AG04450 (cell line): ENCODE data around the gene DEDD2. TPM values are rescaled to one million over a fixed set of nuclear protein-coding genes. Genes with fewer than 3 reads are reported as not detected.

ENCODE experiments used
- CTCF ChIA-PET: fragments of 300-600, 350-600 bp; formaldehyde crosslinking; extraction: SDS; loops from one replicate; lab custom pipeline; 2022; ENCODE audit warnings: antibody characterized with exemption, inconsistent platforms; lab: Charles Lee
- POLR2A ChIA-PET: fragments of 350-600 bp; formaldehyde crosslinking; extraction: SDS; loops from one replicate; lab custom pipeline; 2021; ENCODE audit warnings: antibody characterized with exemption, inconsistent platforms; lab: Yijun Ruan, JAX
- DNase-seq: peaks from one replicate; pipeline ENCODE4 v3.0.0-alpha.2; 2011; ENCODE audit warnings: low read depth, low spot score
- H3K27ac ChIP-seq: one replicate; pipeline ENCODE4 v1.5.1; 2012; ENCODE audit warnings: low read depth, low read length, control low read depth
- H3K27me3 ChIP-seq: one replicate; pipeline ENCODE4 v1.6.0; 2012; ENCODE audit warnings: low read length; ENCODE audit not compliant: control insufficient read depth, insufficient read depth
- H3K4me3 ChIP-seq: 2 replicates; pipeline ENCODE4 v1.5.1; 2011; ENCODE audit warnings: mild to moderate bottlenecking, low read depth, low read length, control low read depth
- H3K9me3 ChIP-seq: 2 replicates; pipeline ENCODE4 v1.5.1; 2012; ENCODE audit warnings: low read length; ENCODE audit not compliant: control insufficient read depth, insufficient read depth
- polyA plus RNA-seq: library from polyadenylated mRNA; depleted of rRNA; stranded (reverse); fragments of >200 nt; gene quantifications from 2 replicates; pipeline ENCODE4 v1.2.3, GENCODE V29; 2011
- TF ChIP-seq, protein P1 (sequence below): IDR thresholded peaks from 2 replicates; pipeline ENCODE4 v1.5.1; 2011; ENCODE audit warnings: low read depth, low read length, control low read depth, inconsistent platforms

Gene DEDD2
- polyA plus RNA-seq, 1 experiment, result 11.8 TPM

GRCh38 chr19:42239544-42240220, 22.2 kb upstream of the DEDD2 start:
- Histone ChIP-seq H3K9me3 (no peaks in the 10 kb centered on the region), H3K27me3 (no peaks in the 10 kb centered on the region), H3K4me3 (no peak overlapping the region), H3K27ac (no peak overlapping the region)
- CTCF ChIA-PET, result interaction anchor here (1.0 to 1.1 kb wide), 2 partner anchors 131 to 132 kb away, joined by 3 read pairs; no protein-coding TSS in a partner anchor
- POLR2A ChIA-PET, result interaction anchor here (0.5 kb wide), 2 partner anchors 29 to 130 kb away, joined by 4 read pairs; no protein-coding TSS in a partner anchor
- TF ChIP-seq, protein P1, sequence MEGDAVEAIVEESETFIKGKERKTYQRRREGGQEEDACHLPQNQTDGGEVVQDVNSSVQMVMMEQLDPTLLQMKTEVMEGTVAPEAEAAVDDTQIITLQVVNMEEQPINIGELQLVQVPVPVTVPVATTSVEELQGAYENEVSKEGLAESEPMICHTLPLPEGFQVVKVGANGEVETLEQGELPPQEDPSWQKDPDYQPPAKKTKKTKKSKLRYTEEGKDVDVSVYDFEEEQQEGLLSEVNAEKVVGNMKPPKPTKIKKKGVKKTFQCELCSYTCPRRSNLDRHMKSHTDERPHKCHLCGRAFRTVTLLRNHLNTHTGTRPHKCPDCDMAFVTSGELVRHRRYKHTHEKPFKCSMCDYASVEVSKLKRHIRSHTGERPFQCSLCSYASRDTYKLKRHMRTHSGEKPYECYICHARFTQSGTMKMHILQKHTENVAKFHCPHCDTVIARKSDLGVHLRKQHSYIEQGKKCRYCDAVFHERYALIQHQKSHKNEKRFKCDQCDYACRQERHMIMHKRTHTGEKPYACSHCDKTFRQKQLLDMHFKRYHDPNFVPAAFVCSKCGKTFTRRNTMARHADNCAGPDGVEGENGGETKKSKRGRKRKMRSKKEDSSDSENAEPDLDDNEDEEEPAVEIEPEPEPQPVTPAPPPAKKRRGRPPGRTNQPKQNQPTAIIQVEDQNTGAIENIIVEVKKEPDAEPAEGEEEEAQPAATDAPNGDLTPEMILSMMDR, result no peak
- DNase-seq, result no peak

GRCh38 chr19:42235181-42235580, 17.7 kb upstream of the DEDD2 start:
- ChIA-PET CTCF (no interaction called here), POLR2A (interaction anchor here (0.6 to 0.7 kb wide), 2 partner anchors 10 to 70 kb away, joined by 3 to 4 read pairs; no protein-coding TSS in a partner anchor)
- TF ChIP-seq, protein P1, result no peak
- no peak for DNase-seq
- H3K9me3 ChIP-seq, result no peaks in the 10 kb centered on the region
- H3K4me3 ChIP-seq, result no peak overlapping the region
- no peaks in the 10 kb centered on the region for H3K27me3 ChIP-seq
- no peak overlapping the region for H3K27ac ChIP-seq

DNA sequence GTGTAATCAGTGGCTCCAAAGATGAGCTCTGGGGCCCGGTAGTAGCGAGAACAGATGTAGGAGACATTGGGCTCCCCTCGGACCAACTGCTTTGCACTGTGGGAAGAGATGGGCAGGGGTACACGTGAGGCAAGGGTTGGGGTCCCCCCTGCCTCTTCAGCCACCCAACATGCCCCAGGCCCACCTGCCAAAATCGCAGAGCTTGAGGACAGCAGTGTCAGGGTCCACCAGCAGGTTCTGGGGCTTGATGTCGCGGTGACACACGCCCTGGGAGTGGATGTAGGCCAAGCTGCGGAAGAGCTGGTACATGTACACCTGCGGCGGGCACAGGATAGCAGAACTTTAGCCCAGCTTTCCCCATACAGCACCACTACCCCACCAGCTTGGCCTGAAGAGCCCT, 16.9 kb upstream of the DEDD2 start:
- no peak for DNase-seq
- ChIA-PET CTCF (interaction anchor here (1.2 to 1.4 kb wide), 2 partner anchors 102 to 126 kb away, joined by 4 read pairs; no protein-coding TSS in a partner anchor), POLR2A (interaction anchor here (0.7 kb wide), 2 partner anchors 11 to 15 kb away, joined by 3 read pairs; partner anchors contain the start of gene ZNF526)
- TF ChIP-seq, protein P1, result no peak
- Histone ChIP-seq H3K27ac (no peak overlapping the region), H3K27me3 (no peaks in the 10 kb centered on the region), H3K4me3 (no peak overlapping the region), H3K9me3 (no peaks in the 10 kb centered on the region)

GRCh38 chr19:42233678-42234292, 16.3 kb upstream of the DEDD2 start:
- CTCF ChIA-PET, result interaction anchor here (1.0 to 1.4 kb wide), 4 partner anchors 9 to 126 kb away, joined by 3 to 4 read pairs (median 4); no protein-coding TSS in a partner anchor
- Histone ChIP-seq H3K27ac (no peak overlapping the region), H3K9me3 (no peaks in the 10 kb centered on the region), H3K4me3 (no peak overlapping the region), H3K27me3 (no peaks in the 10 kb centered on the region)
- POLR2A ChIA-PET, result interaction anchor here (0.7 to 1.2 kb wide), 3 partner anchors 9 to 17 kb away, joined by 3 to 6 read pairs (median 3); partner anchors contain the start of genes GSK3A and ZNF526
- DNase-seq, result no peak
- TF ChIP-seq, protein P1, result no peak
